ENCODE results near the gene SEL1L2.
A peak's percentile ranks its signal among the peaks of the same experiment; 100 is the strongest.

Gene SEL1L2

GRCh38 chr20:13819885-13820645 lies 170.3 kb downstream of the SEL1L2 start:
- FAIRE-seq (peak; percentile 31), DNase-seq (ENCODE audit: insufficient read length, low spot score) (peak; percentile 23)
- no peak for TF ChIP-seq SPI1 (IDR thresholded peaks at IDR 0.05; ENCODE audit: low read depth, low read length)
- TF ChIP-seq POU2F2 (IDR thresholded peaks at IDR 0.05; ENCODE audit: low read depth, low read length), result no peak
- no peak for TF ChIP-seq TAF1 (IDR thresholded peaks at IDR 0.05; ENCODE audit: low read depth, low read length)
- no peak for TF ChIP-seq POLR2A (IDR thresholded peaks at IDR 0.05; ENCODE audit: low read depth, low read length)
- no peak for TF ChIP-seq POLR2AphosphoS5 (IDR thresholded peaks at IDR 0.05; ENCODE audit: low read depth, low read length)
- no peak for TF ChIP-seq PAX5 (IDR thresholded peaks at IDR 0.05; ENCODE audit: insufficient read depth, low read length, severe bottlenecking)

GRCh38 chr20:13817342-13817741 lies 173.1 kb downstream of the SEL1L2 start:
- FAIRE-seq (no peak), DNase-seq (ENCODE audit: insufficient read length, low spot score) (no peak)

GRCh38 chr20:13816757-13817156 lies 173.7 kb downstream of the SEL1L2 start:
- FAIRE-seq (no peak), DNase-seq (ENCODE audit: insufficient read length, low spot score) (no peak)
- TF ChIP-seq SPI1 (IDR thresholded peaks at IDR 0.05; ENCODE audit: low read depth, low read length), result no peak
- no peak for TF ChIP-seq TAF1 (IDR thresholded peaks at IDR 0.05; ENCODE audit: low read depth, low read length)
- no peak for TF ChIP-seq PAX5 (IDR thresholded peaks at IDR 0.05; ENCODE audit: insufficient read depth, low read length, severe bottlenecking)
- no peak for TF ChIP-seq POLR2AphosphoS5 (IDR thresholded peaks at IDR 0.05; ENCODE audit: low read depth, low read length)
- no peak for TF ChIP-seq POU2F2 (IDR thresholded peaks at IDR 0.05; ENCODE audit: low read depth, low read length)
- no peak for TF ChIP-seq POLR2A (IDR thresholded peaks at IDR 0.05; ENCODE audit: low read depth, low read length)

More at GRCh38 chr20:13817342-13817741, 173.1 kb downstream of the SEL1L2 start:
- no peak for TF ChIP-seq POU2F2 (IDR thresholded peaks at IDR 0.05; ENCODE audit: low read depth, low read length)
- TF ChIP-seq POLR2AphosphoS5 (IDR thresholded peaks at IDR 0.05; ENCODE audit: low read depth, low read length), result no peak
- TF ChIP-seq PAX5 (IDR thresholded peaks at IDR 0.05; ENCODE audit: insufficient read depth, low read length, severe bottlenecking), result no peak
- TF ChIP-seq TAF1 (IDR thresholded peaks at IDR 0.05; ENCODE audit: low read depth, low read length), result no peak
- no peak for TF ChIP-seq SPI1 (IDR thresholded peaks at IDR 0.05; ENCODE audit: low read depth, low read length)
- no peak for TF ChIP-seq POLR2A (IDR thresholded peaks at IDR 0.05; ENCODE audit: low read depth, low read length)

- TF ChIP-seq POLR2AphosphoS5 (IDR thresholded peaks at IDR 0.05; ENCODE audit: low read depth, low read length) (no peak), PAX5 (IDR thresholded peaks at IDR 0.05; ENCODE audit: insufficient read depth, low read length, severe bottlenecking) (no peak), POLR2A (IDR thresholded peaks at IDR 0.05; ENCODE audit: low read depth, low read length) (no peak)
- FAIRE-seq, result no peak
- DNase-seq (ENCODE audit: insufficient read length, low spot score), result no peak
Observed at GRCh38 chr20:13814672-13815071, 175.7 kb downstream of the SEL1L2 start.

- DNase-seq (ENCODE audit: insufficient read length, low spot score), result no peak
- no peak for TF ChIP-seq TAF1 (IDR thresholded peaks at IDR 0.05; ENCODE audit: low read depth, low read length)
- TF ChIP-seq POLR2A (IDR thresholded peaks at IDR 0.05; ENCODE audit: low read depth, low read length), result no peak
- no peak for TF ChIP-seq POLR2AphosphoS5 (IDR thresholded peaks at IDR 0.05; ENCODE audit: low read depth, low read length)
- no peak for TF ChIP-seq PAX5 (IDR thresholded peaks at IDR 0.05; ENCODE audit: insufficient read depth, low read length, severe bottlenecking)
- TF ChIP-seq SPI1 (IDR thresholded peaks at IDR 0.05; ENCODE audit: low read depth, low read length), result no peak
- no peak for TF ChIP-seq POU2F2 (IDR thresholded peaks at IDR 0.05; ENCODE audit: low read depth, low read length)
- FAIRE-seq, result no peak
Observed at GRCh38 chr20:13813910-13814309, 176.5 kb downstream of the SEL1L2 start.

GRCh38 chr20:13810446-13810845 lies 180.0 kb downstream of the SEL1L2 start:
- FAIRE-seq, result no peak
- no peak for DNase-seq (ENCODE audit: insufficient read length, low spot score)
- TF ChIP-seq POLR2A (IDR thresholded peaks at IDR 0.05; ENCODE audit: low read depth, low read length) (no peak), POLR2AphosphoS5 (IDR thresholded peaks at IDR 0.05; ENCODE audit: low read depth, low read length) (no peak), PAX5 (IDR thresholded peaks at IDR 0.05; ENCODE audit: insufficient read depth, low read length, severe bottlenecking) (no peak), TAF1 (IDR thresholded peaks at IDR 0.05; ENCODE audit: low read depth, low read length) (no peak), POU2F2 (IDR thresholded peaks at IDR 0.05; ENCODE audit: low read depth, low read length) (no peak), SPI1 (IDR thresholded peaks at IDR 0.05; ENCODE audit: low read depth, low read length) (no peak)

- no peak for DNase-seq (ENCODE audit: insufficient read length, low spot score)
- TF ChIP-seq POLR2AphosphoS5 (IDR thresholded peaks at IDR 0.05; ENCODE audit: low read depth, low read length) (no peak), SPI1 (IDR thresholded peaks at IDR 0.05; ENCODE audit: low read depth, low read length) (no peak), TAF1 (IDR thresholded peaks at IDR 0.05; ENCODE audit: low read depth, low read length) (no peak), POU2F2 (IDR thresholded peaks at IDR 0.05; ENCODE audit: low read depth, low read length) (no peak), PAX5 (IDR thresholded peaks at IDR 0.05; ENCODE audit: insufficient read depth, low read length, severe bottlenecking) (no peak), POLR2A (IDR thresholded peaks at IDR 0.05; ENCODE audit: low read depth, low read length) (no peak)
- no peak for FAIRE-seq
Observed at GRCh38 chr20:13809855-13810254, 180.6 kb downstream of the SEL1L2 start.

- FAIRE-seq (no peak), DNase-seq (ENCODE audit: insufficient read length, low spot score) (no peak)
- TF ChIP-seq PAX5 (IDR thresholded peaks at IDR 0.05; ENCODE audit: insufficient read depth, low read length, severe bottlenecking), result no peak
- TF ChIP-seq SPI1 (IDR thresholded peaks at IDR 0.05; ENCODE audit: low read depth, low read length), result no peak
- TF ChIP-seq POU2F2 (IDR thresholded peaks at IDR 0.05; ENCODE audit: low read depth, low read length), result no peak
- no peak for TF ChIP-seq POLR2A (IDR thresholded peaks at IDR 0.05; ENCODE audit: low read depth, low read length)
- no peak for TF ChIP-seq TAF1 (IDR thresholded peaks at IDR 0.05; ENCODE audit: low read depth, low read length)
- TF ChIP-seq POLR2AphosphoS5 (IDR thresholded peaks at IDR 0.05; ENCODE audit: low read depth, low read length), result no peak
Observed at GRCh38 chr20:13809373-13809772, 181.0 kb downstream of the SEL1L2 start.

GRCh38 chr20:13800728-13801134 lies 189.7 kb downstream of the SEL1L2 start:
- no peak for DNase-seq (ENCODE audit: insufficient read length, low spot score)
- FAIRE-seq, result no peak
- TF ChIP-seq PAX5 (IDR thresholded peaks at IDR 0.05; ENCODE audit: insufficient read depth, low read length, severe bottlenecking) (no peak), SPI1 (IDR thresholded peaks at IDR 0.05; ENCODE audit: low read depth, low read length) (no peak), POU2F2 (IDR thresholded peaks at IDR 0.05; ENCODE audit: low read depth, low read length) (no peak), TAF1 (IDR thresholded peaks at IDR 0.05; ENCODE audit: low read depth, low read length) (no peak), POLR2AphosphoS5 (IDR thresholded peaks at IDR 0.05; ENCODE audit: low read depth, low read length) (no peak), POLR2A (IDR thresholded peaks at IDR 0.05; ENCODE audit: low read depth, low read length) (no peak)
